Measurements from ENCODE around the gene ST6GALNAC3. TPM values are rescaled to one million over a fixed set of nuclear protein-coding genes. Genes with fewer than 3 reads are reported as not detected.
"Not testable (repeated sequence)": the region's sequence is repeated elsewhere in the genome, so short reads cannot be mapped to it uniquely, and the experiment has no call there.

The ST6GALNAC3 gene
- total RNA-seq (2014; rRNA removed; shearing (Covaris generic)): 4.1 and 4.3 TPM in 2 replicates

GRCh38 chr1:76074321-76075187, at the start of gene ST6GALNAC3:
ST6GALNAC3 (plus strand) TSS chr1:76074746.
- H3K27me3 ChIP-seq (ENCODE audit: control insufficient read depth, insufficient read depth, low read length): peaks cover 19% of the 10 kb centered on the region; the same call in 1 of the 2 replicates

GRCh38 chr1:76027341-76027740, 47.2 kb upstream of the ST6GALNAC3 start:
- H3K27me3 ChIP-seq (ENCODE audit: control insufficient read depth, insufficient read depth, low read length): no peaks in the 10 kb centered on the region
- no peaks in the 10 kb centered on the region for H3K36me3 ChIP-seq (replicated peaks; ENCODE audit: control insufficient read depth, insufficient read depth, low read length)
- no peak for DNase-seq

More at GRCh38 chr1:76074321-76075187, at the start of gene ST6GALNAC3:
- Histone ChIP-seq H3K4me3 (ENCODE audit: insufficient read depth, low read depth, low read length) (peak within 1 kb of the TSS; percentile 64), H3K36me3 (replicated peaks; ENCODE audit: control insufficient read depth, insufficient read depth, low read length) (no peaks in the 10 kb centered on the region)
- peak; percentile 94 for DNase-seq

GRCh38 chr1:76029331-76029730, 45.2 kb upstream of the ST6GALNAC3 start:
- Histone ChIP-seq H3K36me3 (replicated peaks; ENCODE audit: control insufficient read depth, insufficient read depth, low read length) (no peaks in the 10 kb centered on the region), H3K4me3 (ENCODE audit: insufficient read depth, low read depth, low read length) (no peak overlapping the region), H3K27me3 (ENCODE audit: control insufficient read depth, insufficient read depth, low read length) (no peaks in the 10 kb centered on the region)
- DNase-seq: no peak

More at GRCh38 chr1:76027341-76027740, 47.2 kb upstream of the ST6GALNAC3 start:
- no peak overlapping the region for H3K4me3 ChIP-seq (ENCODE audit: insufficient read depth, low read depth, low read length)

- DNase-seq: no peak
- Histone ChIP-seq H3K4me3 (ENCODE audit: insufficient read depth, low read depth, low read length) (no peak overlapping the region), H3K36me3 (replicated peaks; ENCODE audit: control insufficient read depth, insufficient read depth, low read length) (no peaks in the 10 kb centered on the region), H3K27me3 (ENCODE audit: control insufficient read depth, insufficient read depth, low read length) (no peaks in the 10 kb centered on the region)
Observed at GRCh38 chr1:76031496-76031895, 43.0 kb upstream of the ST6GALNAC3 start.

GRCh38 chr1:76033800-76034475, 40.6 kb upstream of the ST6GALNAC3 start:
- no peak overlapping the region for H3K4me3 ChIP-seq (ENCODE audit: insufficient read depth, low read depth, low read length)

GRCh38 chr1:76035053-76035452, 39.5 kb upstream of the ST6GALNAC3 start:
- Histone ChIP-seq H3K27me3 (ENCODE audit: control insufficient read depth, insufficient read depth, low read length) (no peaks in the 10 kb centered on the region), H3K4me3 (ENCODE audit: insufficient read depth, low read depth, low read length) (no peak overlapping the region), H3K36me3 (replicated peaks; ENCODE audit: control insufficient read depth, insufficient read depth, low read length) (no peaks in the 10 kb centered on the region)
- no peak for DNase-seq

More at GRCh38 chr1:76033800-76034475, 40.6 kb upstream of the ST6GALNAC3 start:
- DNase-seq: no peak
- no peaks in the 10 kb centered on the region for H3K36me3 ChIP-seq (replicated peaks; ENCODE audit: control insufficient read depth, insufficient read depth, low read length)
- no peaks in the 10 kb centered on the region for H3K27me3 ChIP-seq (ENCODE audit: control insufficient read depth, insufficient read depth, low read length)

GRCh38 chr1:76037324-76037723, 37.2 kb upstream of the ST6GALNAC3 start:
- Histone ChIP-seq H3K4me3 (ENCODE audit: insufficient read depth, low read depth, low read length) (no peak overlapping the region), H3K36me3 (replicated peaks; ENCODE audit: control insufficient read depth, insufficient read depth, low read length) (no peaks in the 10 kb centered on the region), H3K27me3 (ENCODE audit: control insufficient read depth, insufficient read depth, low read length) (no peaks in the 10 kb centered on the region)
- no peak for DNase-seq

GRCh38 chr1:76038287-76039004, 36.1 kb upstream of the ST6GALNAC3 start:
- H3K36me3 ChIP-seq (replicated peaks; ENCODE audit: control insufficient read depth, insufficient read depth, low read length): no peaks in the 10 kb centered on the region
- no peaks in the 10 kb centered on the region for H3K27me3 ChIP-seq (ENCODE audit: control insufficient read depth, insufficient read depth, low read length)
- H3K4me3 ChIP-seq (ENCODE audit: insufficient read depth, low read depth, low read length): no peak overlapping the region
- DNase-seq: no peak

- Histone ChIP-seq H3K4me3 (ENCODE audit: insufficient read depth, low read depth, low read length) (no peak overlapping the region), H3K27me3 (ENCODE audit: control insufficient read depth, insufficient read depth, low read length) (no peaks in the 10 kb centered on the region), H3K36me3 (replicated peaks; ENCODE audit: control insufficient read depth, insufficient read depth, low read length) (no peaks in the 10 kb centered on the region)
- no peak for DNase-seq
Observed at GRCh38 chr1:76046149-76046548, 28.4 kb upstream of the ST6GALNAC3 start.

- Histone ChIP-seq H3K27me3 (ENCODE audit: control insufficient read depth, insufficient read depth, low read length) (no peaks in the 10 kb centered on the region), H3K36me3 (replicated peaks; ENCODE audit: control insufficient read depth, insufficient read depth, low read length) (no peaks in the 10 kb centered on the region), H3K4me3 (ENCODE audit: insufficient read depth, low read depth, low read length) (no peak overlapping the region)
- peak; percentile 13 for DNase-seq
Observed at GRCh38 chr1:76048219-76048618, 26.3 kb upstream of the ST6GALNAC3 start.

GRCh38 chr1:76048926-76049325, 25.6 kb upstream of the ST6GALNAC3 start:
- H3K4me3 ChIP-seq (ENCODE audit: insufficient read depth, low read depth, low read length): no peak overlapping the region
- no peaks in the 10 kb centered on the region for H3K27me3 ChIP-seq (ENCODE audit: control insufficient read depth, insufficient read depth, low read length)
- DNase-seq: no peak
- no peaks in the 10 kb centered on the region for H3K36me3 ChIP-seq (replicated peaks; ENCODE audit: control insufficient read depth, insufficient read depth, low read length)

- Histone ChIP-seq H3K27me3 (ENCODE audit: control insufficient read depth, insufficient read depth, low read length) (no peaks in the 10 kb centered on the region), H3K36me3 (replicated peaks; ENCODE audit: control insufficient read depth, insufficient read depth, low read length) (no peaks in the 10 kb centered on the region), H3K4me3 (ENCODE audit: insufficient read depth, low read depth, low read length) (no peak overlapping the region)
- DNase-seq: no peak
Observed at GRCh38 chr1:76049498-76049897, 25.0 kb upstream of the ST6GALNAC3 start.

GRCh38 chr1:76050073-76050472, 24.5 kb upstream of the ST6GALNAC3 start:
- H3K36me3 ChIP-seq (replicated peaks; ENCODE audit: control insufficient read depth, insufficient read depth, low read length); DNase-seq; H3K27me3 ChIP-seq (ENCODE audit: control insufficient read depth, insufficient read depth, low read length); H3K4me3 ChIP-seq (ENCODE audit: insufficient read depth, low read depth, low read length): not testable (repeated sequence)

- Histone ChIP-seq H3K36me3 (replicated peaks; ENCODE audit: control insufficient read depth, insufficient read depth, low read length) (no peaks in the 10 kb centered on the region), H3K27me3 (ENCODE audit: control insufficient read depth, insufficient read depth, low read length) (no peaks in the 10 kb centered on the region), H3K4me3 (ENCODE audit: insufficient read depth, low read depth, low read length) (no peak overlapping the region)
- DNase-seq: peak; percentile 40
Observed at GRCh38 chr1:76053021-76053420, 21.5 kb upstream of the ST6GALNAC3 start.
